Measurements from ENCODE around the gene MRPS7.

DNA sequence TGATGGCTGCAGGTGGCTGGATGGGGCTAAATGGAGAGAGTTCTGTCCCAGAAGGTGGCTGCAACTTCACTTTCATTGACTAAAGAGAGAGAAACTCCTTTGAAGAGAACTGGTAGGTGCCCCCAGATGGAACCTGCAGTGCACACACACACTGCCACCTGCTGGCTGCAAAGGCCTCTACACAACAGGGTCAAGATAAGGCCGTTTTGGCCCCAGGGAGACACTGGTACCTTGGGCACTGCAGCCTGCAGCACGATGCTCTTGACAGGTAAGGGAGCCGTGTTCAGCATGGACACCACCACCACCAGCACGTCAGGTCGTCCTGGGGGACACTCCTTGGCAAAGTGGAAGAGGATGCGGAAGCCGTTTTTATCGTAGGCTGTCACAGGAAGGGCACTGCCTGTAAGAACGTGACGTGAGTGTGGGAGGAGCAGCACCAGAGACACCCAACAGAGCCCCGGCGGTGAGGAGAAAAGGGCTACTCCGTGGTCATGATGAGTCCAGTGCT is 22.9 kb upstream of the MRPS7 start:
- TF ChIP-seq CTCF (IDR thresholded peaks at IDR 0.05 in 4 of 5, conservative IDR thresholded peaks at IDR 0.05 in 1 of 5) (peak; percentile 59 to 77 (median 68)), POLR2A (IDR thresholded peaks at IDR 0.05) (no peak)
